DND-41 (cell line): ENCODE data around the gene LRP8.

Source experiments
- CTCF ChIP-seq: IDR thresholded peaks from 2 replicates; pipeline ENCODE4 v1.5.1; 2012; ENCODE audit warnings: borderline replicate concordance, low read length, moderate library complexity, mild to moderate bottlenecking; ENCODE audit not compliant: poor library complexity, severe bottlenecking; ENCODE audit errors: extremely low read depth
- EZH2 ChIP-seq: IDR thresholded peaks from 3 replicates; pipeline ENCODE4 v1.6.1; 2012; ENCODE audit warnings: borderline replicate concordance, low read depth, mild to moderate bottlenecking, moderate library complexity, low read length, inconsistent platforms; ENCODE audit not compliant: severe bottlenecking

GRCh38 chr1:53368314-53369033 lies 40.6 kb upstream of the LRP8 start:
- no peak for TF ChIP-seq CTCF
- no peak for TF ChIP-seq EZH2
